Neural crest cell (in vitro differentiated cells): ENCODE measurements around the gene EIF2AK3. TPM values are rescaled to one million over a fixed set of nuclear protein-coding genes. Genes with fewer than 3 reads are reported as not detected.

ENCODE experiments used
- DNase-seq: peaks from one replicate; pipeline ENCODE4 v3.0.0; 2021; ENCODE audit warnings: low read depth, mixed read lengths, low spot score
- H3K27ac Mint-ChIP-seq: one replicate; pipeline ENCODE4 v1.8.0; 2021; ENCODE audit warnings: mild to moderate bottlenecking, mixed read lengths; ENCODE audit not compliant: unreplicated experiment
- H3K27me3 Mint-ChIP-seq: 2 replicates; pipeline ENCODE4 v1.8.0; 2021; ENCODE audit warnings: low read depth, mild to moderate bottlenecking, mixed read lengths
- H3K36me3 Mint-ChIP-seq: 2 replicates; pipeline ENCODE4 v1.8.0; 2021; ENCODE audit warnings: low read depth, mild to moderate bottlenecking, mixed read lengths
- H3K4me1 Mint-ChIP-seq: 2 replicates; pipeline ENCODE4 v1.8.0; 2021; ENCODE audit warnings: mixed read lengths
- H3K4me3 Mint-ChIP-seq: one replicate; pipeline ENCODE4 v1.8.0; 2021; ENCODE audit warnings: mild to moderate bottlenecking, mixed read lengths
- H3K9me3 Mint-ChIP-seq: 2 replicates; pipeline ENCODE4 v1.8.0; 2021; ENCODE audit warnings: mixed read lengths
- total RNA-seq: library from RNA; stranded (reverse); gene quantifications from 2 replicates; pipeline ENCODE4 v1.2.1, GENCODE V29; 2021
- TF ChIP-seq, protein P1 (sequence below): fragments of 200-600 bp; sonication (generic); conservative IDR thresholded peaks from 2 replicates; pipeline ENCODE4 v1.5.0; 2021; ENCODE audit warnings: antibody characterized with exemption, mild to moderate bottlenecking

The EIF2AK3 gene
- total RNA-seq, 1 donor from 2014 or later = 15.2 TPM

DNA sequence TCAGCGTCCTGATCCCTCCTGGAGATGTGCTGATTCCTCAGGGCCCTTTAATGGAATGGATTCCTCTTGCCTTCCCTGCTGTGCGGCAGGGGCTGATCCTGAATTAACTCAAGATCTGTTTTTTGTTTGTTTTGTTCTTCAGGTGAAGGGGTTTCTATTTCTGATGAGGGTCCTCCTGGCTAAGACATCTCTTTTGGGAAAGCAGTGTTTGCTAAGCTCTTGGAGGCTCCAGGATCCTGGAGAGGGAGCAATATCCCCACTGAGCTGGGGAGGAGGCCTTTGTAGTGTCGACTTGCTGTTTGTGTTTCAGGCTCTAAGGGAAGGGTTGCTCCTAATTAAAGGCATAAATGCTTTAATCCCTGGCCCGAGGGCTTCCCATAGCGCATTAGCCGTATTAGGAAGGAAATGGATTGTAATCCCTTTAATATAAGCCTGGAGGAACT, 109.5 kb downstream of the EIF2AK3 start:
- H3K4me3 Mint-ChIP-seq = no peak overlapping the region
- H3K27ac Mint-ChIP-seq = no peak overlapping the region
- TF ChIP-seq, protein P1, sequence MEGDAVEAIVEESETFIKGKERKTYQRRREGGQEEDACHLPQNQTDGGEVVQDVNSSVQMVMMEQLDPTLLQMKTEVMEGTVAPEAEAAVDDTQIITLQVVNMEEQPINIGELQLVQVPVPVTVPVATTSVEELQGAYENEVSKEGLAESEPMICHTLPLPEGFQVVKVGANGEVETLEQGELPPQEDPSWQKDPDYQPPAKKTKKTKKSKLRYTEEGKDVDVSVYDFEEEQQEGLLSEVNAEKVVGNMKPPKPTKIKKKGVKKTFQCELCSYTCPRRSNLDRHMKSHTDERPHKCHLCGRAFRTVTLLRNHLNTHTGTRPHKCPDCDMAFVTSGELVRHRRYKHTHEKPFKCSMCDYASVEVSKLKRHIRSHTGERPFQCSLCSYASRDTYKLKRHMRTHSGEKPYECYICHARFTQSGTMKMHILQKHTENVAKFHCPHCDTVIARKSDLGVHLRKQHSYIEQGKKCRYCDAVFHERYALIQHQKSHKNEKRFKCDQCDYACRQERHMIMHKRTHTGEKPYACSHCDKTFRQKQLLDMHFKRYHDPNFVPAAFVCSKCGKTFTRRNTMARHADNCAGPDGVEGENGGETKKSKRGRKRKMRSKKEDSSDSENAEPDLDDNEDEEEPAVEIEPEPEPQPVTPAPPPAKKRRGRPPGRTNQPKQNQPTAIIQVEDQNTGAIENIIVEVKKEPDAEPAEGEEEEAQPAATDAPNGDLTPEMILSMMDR = no peak
- H3K27me3 Mint-ChIP-seq = no peaks in the 10 kb centered on the region
- no peaks in the 10 kb centered on the region for H3K9me3 Mint-ChIP-seq
- no peak for DNase-seq
- no peaks in the 10 kb centered on the region for H3K36me3 Mint-ChIP-seq
- no peaks in the 10 kb centered on the region for H3K4me1 Mint-ChIP-seq

Other genes starting within 250 kb of the EIF2AK3 start
- gene FOXI3, start 174.8 kb downstream of the EIF2AK3 start, total RNA-seq = 0.12 TPM in 1 of 2 replicates, not detected in the other
- 30.8 and 32.2 TPM in 2 replicates for gene RPIA, start 64.2 kb upstream of the EIF2AK3 start, total RNA-seq